SK-N-MC (cell line): ENCODE data around the gene DGUOK.

Source experiments
- EZH2 ChIP-seq: fragments of 200-600 bp; sonication (generic); IDR thresholded peaks from one replicate; pipeline ENCODE4 v1.6.1; 2017; ENCODE audit warnings: antibody characterized with exemption
- POLR2AphosphoS5 ChIP-seq: IDR thresholded peaks from 2 replicates; pipeline ENCODE4 v1.6.1; 2012; ENCODE audit warnings: mild to moderate bottlenecking, low read depth, low read length, borderline replicate concordance

- TF ChIP-seq POLR2AphosphoS5 (no peak), EZH2 (no peak)
Observed at GRCh38 chr2:73979021-73979420, 52.3 kb downstream of the DGUOK start.
